T-helper 1 cell (primary cell): Measurements from ENCODE around the gene PSMB10.
"Not testable (repeated sequence)": the region's sequence is repeated elsewhere in the genome, so short reads cannot be mapped to it uniquely, and the experiment has no call there.

Experiments used
- DNase-seq, 5 donors: peaks; one replicate each; pipeline ENCODE4 v3.0.0-alpha.2; 2012 to 2020

The PSMB10 gene

GRCh38 chr16:67924140-67924906 lies 12.3 kb downstream of the PSMB10 start:
- DNase-seq, result no peak

DNA sequence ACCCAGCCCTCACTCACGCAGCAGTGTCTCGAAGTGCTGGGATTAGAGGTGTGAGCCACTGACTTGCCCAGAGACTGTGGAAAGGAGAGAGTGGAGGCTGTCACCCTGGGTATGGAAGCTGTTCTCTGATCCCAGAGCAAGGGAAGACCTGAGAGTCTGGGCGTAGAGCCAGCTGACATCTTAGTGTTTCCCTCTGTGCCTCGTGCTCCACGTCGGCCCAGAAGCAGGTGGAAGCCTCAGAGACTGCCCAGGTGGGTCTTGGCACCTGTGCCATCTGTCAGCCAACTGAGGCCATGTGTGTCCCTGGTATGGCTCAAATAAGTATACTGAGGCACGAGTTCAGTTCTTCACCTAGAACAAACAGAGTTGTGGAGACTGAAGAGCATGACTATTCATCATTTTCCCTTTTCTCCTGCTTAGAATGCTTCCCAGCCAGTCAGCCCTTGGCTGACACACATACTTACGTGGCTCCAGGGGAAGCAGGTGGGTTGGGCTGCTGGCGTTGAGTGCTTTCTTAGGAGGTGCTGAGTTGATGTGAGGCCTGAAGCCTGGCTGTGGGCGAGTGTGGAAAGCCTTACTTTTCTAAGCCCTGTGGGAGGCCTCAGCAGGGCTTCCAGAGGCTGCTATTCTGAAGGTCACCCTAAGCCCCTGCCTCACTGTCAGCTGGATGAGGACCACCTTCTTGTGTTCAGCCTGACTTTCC lies 13.1 kb downstream of the PSMB10 start:
- DNase-seq, result no peak

DNA sequence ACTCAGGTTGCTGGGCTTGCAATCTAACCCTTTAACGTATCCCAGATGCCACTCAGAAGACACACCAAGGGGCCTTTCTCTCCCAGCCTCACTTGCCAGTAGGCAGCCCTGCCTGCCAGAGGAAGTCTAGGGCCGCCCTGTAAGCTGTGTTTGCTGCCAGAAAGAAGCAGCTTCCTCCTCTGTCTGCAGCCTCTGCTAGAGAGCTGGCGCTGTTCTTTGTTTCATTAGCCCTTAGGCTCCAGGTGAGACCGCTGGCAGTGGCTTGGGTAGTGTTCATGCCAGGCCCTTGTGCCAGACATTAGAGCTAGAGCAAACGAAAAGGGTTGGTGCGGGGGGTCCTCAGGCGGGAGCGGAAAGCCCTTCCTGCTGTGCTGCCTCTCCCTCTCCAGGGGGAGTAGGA lies 13.9 kb downstream of the PSMB10 start:
- DNase-seq, result no peak

DNA sequence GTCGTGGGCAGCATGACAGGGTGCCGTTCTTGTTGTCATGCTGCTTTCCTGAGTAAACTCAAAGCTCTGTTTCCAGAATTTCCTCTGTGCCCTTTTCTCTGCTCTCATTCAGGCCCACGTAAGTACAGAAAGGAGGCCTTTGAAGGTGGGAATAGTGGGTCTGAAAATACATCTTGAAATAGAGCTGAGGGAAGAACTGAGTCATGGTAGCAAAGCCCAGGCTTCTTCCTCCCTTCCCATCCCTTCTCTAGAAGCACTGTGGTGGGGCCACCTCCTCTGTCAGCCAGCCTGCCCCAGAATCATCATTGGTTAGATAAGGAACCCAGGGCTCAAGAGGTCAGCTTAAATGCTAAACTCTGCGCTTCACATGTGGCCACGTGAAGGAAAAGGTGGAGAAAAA lies 14.4 kb downstream of the PSMB10 start:
- DNase-seq, result no peak

DNA sequence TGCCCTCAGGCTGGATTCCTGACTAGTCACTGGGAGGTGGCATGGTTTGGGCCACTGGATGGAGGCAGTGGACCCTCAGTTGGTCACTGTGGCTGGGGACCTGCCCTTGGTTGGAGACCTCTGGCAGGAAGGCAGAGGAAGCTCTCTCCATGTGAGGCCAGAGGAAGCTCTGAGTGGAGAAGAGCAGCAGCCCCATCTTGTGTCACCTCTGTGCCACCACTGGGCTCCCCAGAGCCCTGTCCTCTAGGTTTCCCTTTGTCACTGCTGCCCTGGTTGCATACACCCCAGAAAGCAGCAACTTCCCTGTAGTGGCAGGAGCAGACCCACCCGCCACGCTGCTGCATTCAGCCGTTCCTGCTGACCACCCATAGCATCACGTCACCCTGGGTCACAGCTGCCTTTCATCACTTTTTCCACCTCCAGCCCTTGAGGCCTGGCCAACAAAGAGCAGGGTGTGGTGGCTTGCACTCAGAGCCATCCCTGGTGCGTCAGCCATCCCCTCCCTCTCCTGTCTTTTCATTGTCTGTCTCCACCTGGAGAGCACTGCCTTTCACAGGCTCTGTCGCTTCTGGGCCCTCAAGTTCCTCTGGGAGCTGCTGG lies 16.9 kb downstream of the PSMB10 start:
- no peak for DNase-seq

GRCh38 chr16:67917852-67918236 lies 18.8 kb downstream of the PSMB10 start:
- peak in 1 of 5 donors; percentile 57 for DNase-seq

- DNase-seq, result no peak
Observed at GRCh38 chr16:67917140-67917851, 19.4 kb downstream of the PSMB10 start.

GRCh38 chr16:67915831-67916723 lies 20.6 kb downstream of the PSMB10 start:
- no peak for DNase-seq

GRCh38 chr16:67915496-67915769 lies 21.2 kb downstream of the PSMB10 start:
- DNase-seq, result not testable (repeated sequence)

GRCh38 chr16:67914758-67915495 lies 21.7 kb downstream of the PSMB10 start:
- no peak for DNase-seq

DNA sequence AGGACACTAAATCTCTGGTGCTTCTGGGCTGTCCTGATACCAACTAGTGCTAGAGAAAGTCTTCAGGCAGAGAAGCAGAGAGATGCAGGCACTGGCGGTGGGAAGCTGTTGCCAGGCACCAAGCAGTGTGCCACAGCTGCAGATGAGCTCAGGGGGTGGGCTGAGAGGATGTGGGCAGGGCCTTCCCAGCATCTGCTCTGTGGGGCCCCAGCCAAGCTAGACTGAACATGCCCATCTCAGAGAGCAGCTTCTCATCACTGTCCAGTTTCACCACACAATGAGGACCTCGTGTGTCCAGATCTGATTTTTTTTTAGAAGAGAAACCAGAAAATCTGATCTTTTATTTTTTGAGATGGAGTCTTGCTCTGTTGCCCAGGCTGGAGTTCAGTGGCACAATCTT lies 26.5 kb downstream of the PSMB10 start:
- DNase-seq, result peak in 1 of 5 donors; percentile 75

- DNase-seq, result no peak
Observed at GRCh38 chr16:67909056-67909742, 27.5 kb downstream of the PSMB10 start.

DNA sequence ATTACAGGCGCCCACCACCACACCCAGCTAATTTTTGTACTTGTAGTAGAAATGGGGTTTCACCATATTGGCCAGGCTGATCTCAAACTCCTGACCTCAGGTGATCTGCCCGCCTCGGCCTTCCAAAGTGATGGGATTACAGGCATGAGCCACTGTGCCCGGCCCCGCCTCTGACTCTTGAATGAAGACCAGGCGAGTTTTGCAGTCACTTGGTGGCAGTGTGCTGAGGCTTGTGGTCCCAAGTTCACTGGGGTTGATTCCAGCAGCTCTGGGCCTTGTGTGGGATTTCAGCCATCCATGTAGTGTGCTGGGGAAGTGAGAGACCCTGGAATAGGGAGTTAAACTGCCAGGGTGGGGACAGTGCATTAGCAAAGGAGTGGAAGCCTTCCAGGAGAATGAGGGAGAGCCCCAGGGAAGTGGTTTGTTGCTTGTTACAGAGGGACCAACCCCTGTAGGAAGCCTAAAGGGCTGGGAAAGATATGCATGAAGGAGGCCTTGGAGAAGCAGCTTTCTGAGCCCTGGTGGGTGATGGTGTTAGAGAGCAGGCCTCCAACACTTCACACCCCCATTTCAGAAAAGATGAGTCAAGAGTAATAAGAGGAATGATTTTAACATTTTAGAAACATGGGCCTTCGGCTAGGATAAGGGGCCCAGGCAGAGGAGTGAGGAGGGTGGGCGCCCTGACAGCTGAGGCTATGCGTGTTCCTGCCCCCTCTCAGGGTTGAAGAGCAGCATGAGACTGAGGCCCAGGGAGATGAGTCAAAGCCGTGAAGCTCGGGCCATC lies 29.1 kb downstream of the PSMB10 start:
- no peak for DNase-seq

DNA sequence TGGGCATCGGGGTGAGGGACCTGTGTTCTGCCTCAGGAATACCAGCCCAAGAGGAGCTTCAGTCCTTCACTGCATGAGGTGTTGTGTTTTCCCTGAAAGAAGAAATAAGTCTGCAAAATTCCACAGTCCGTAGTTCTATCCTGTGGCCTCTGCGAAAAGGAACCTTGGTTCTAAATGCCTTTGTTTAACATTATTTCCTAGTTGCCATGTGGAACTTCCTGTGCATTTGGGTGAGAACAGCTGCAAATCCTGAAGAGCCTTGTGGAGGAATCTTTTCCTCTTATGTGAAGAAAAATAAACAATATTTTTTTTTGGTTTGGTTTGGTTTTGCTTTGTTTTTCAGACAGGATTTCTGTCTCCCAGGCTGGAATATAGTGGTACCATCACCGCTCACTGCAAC lies 33.8 kb downstream of the PSMB10 start:
- DNase-seq, result no peak

DNA sequence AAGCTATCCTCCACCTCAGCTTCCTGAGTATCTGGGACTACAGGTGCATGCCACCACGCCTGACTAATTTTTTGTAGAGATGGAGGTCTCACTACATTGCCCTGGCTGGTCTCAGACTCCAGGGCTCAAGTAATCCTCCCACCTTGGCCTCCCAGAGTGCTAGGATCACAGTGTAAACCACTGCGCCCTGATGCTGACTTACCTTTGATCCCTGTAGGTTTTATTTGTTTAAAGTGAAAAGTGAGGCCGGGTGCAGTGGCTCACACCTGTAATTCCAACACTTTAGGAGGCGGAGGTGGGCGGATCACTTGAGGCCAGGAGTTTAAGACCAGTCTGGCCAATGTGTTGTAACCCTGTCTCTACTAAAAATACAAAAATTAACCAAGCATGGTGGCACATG lies 34.9 kb downstream of the PSMB10 start:
- DNase-seq, result no peak

- DNase-seq, result no peak
Observed at GRCh38 chr16:67897231-67897630, 39.4 kb downstream of the PSMB10 start.

- no peak for DNase-seq
Observed at GRCh38 chr16:67893743-67894399, 42.8 kb downstream of the PSMB10 start.

- DNase-seq, result peak; percentile 89 to 95 (median 92)
Observed at GRCh38 chr16:67892899-67893742, 43.5 kb downstream of the PSMB10 start, which contains the start of gene PSKH1. Gene PSKH1, plus strand, starts transcription at chr16:67893254. Its CDS starts 15,496 bp downstream, at chr16:67908750.

GRCh38 chr16:67892375-67892774 lies 44.3 kb downstream of the PSMB10 start:
- no peak for DNase-seq
